Activated CD4-positive, CD25-positive, alpha-beta regulatory T cell (primary cell): ENCODE data around the gene CHD2.
"Not testable (repeated sequence)": the region's sequence is repeated elsewhere in the genome, so short reads cannot be mapped to it uniquely, and the experiment has no call there.

Source experiments
- DNase-seq, 4 experiments: peaks; one replicate each; lab custom pipeline; 2025; lab: John Stamatoyannopoulos, UW

Gene CHD2

GRCh38 chr15:93019971-93020370 is 119.8 kb downstream of the CHD2 start:
- no peak for DNase-seq

- no peak for DNase-seq
Measured at GRCh38 chr15:93020976-93021772, 121.0 kb downstream of the CHD2 start.

GRCh38 chr15:93024293-93024692 is 124.2 kb downstream of the CHD2 start:
- no peak for DNase-seq

- DNase-seq, result no peak
Measured at GRCh38 chr15:93024716-93025624, 124.8 kb downstream of the CHD2 start.

- no peak for DNase-seq
Measured at GRCh38 chr15:93025625-93025982, 125.5 kb downstream of the CHD2 start.

- DNase-seq, result no peak
Measured at GRCh38 chr15:93026380-93026817, 126.3 kb downstream of the CHD2 start.

- no peak for DNase-seq
Measured at GRCh38 chr15:93027413-93027812, 127.3 kb downstream of the CHD2 start.

GRCh38 chr15:93028111-93028631 is 128.0 kb downstream of the CHD2 start:
- DNase-seq, result no peak

- no peak for DNase-seq
Measured at GRCh38 chr15:93028632-93029213, 128.6 kb downstream of the CHD2 start.

- no peak for DNase-seq
Measured at GRCh38 chr15:93029214-93029835, 129.2 kb downstream of the CHD2 start.

- DNase-seq, result no peak
Measured at GRCh38 chr15:93029836-93030429, 129.8 kb downstream of the CHD2 start.

GRCh38 chr15:93030430-93031102 is 130.4 kb downstream of the CHD2 start:
- DNase-seq, result peak; percentile 17 to 46 (median 32)

GRCh38 chr15:93031103-93031464 is 131.0 kb downstream of the CHD2 start:
- no peak for DNase-seq

GRCh38 chr15:93031557-93032384 is 131.6 kb downstream of the CHD2 start:
- DNase-seq, result not testable (repeated sequence)

- DNase-seq, result not testable (repeated sequence)
Measured at GRCh38 chr15:93032515-93033206, 132.5 kb downstream of the CHD2 start.

- no peak for DNase-seq
Measured at GRCh38 chr15:93033434-93034045, 133.4 kb downstream of the CHD2 start.

- DNase-seq, result no peak
Measured at GRCh38 chr15:93034512-93034911, 134.4 kb downstream of the CHD2 start.

- DNase-seq, result no peak
Measured at GRCh38 chr15:93035092-93035915, 135.2 kb downstream of the CHD2 start.
